Panc1 (cell line): ENCODE measurements around the gene AKAP6. TPM values are rescaled to one million over a fixed set of nuclear protein-coding genes. Genes with fewer than 3 reads are reported as not detected.

Source experiments
- ATAC-seq: fragments of 200-7000 bp; cut with Tn5 transposase; 2 replicates; pipeline ENCODE4 v1.9.1; 2020; ENCODE audit warnings: mild to moderate bottlenecking, moderate library complexity
- BruUV-seq: library from RNA; stranded (reverse); fragments of 400-500 nt; replicated peaks from 2 replicates; lab custom pipeline; 2021; lab: Mats Ljungman, UMichigan
- CTCF ChIA-PET: fragments of 300-600 bp; sonication (Branson Sonifier 250); formaldehyde crosslinking; loops from one replicate; lab custom pipeline; 2022; ENCODE audit warnings: antibody characterized with exemption; lab: Charles Lee
- POLR2A ChIA-PET: fragments of 300-600 bp; sonication (Branson Sonifier 250); formaldehyde crosslinking; loops from one replicate; lab custom pipeline; 2022; ENCODE audit warnings: antibody characterized with exemption; lab: Charles Lee
- DNase-seq: peaks from one replicate; pipeline ENCODE4 v3.0.0-alpha.2; 2010; ENCODE audit warnings: low read depth, low spot score
- H3K27ac ChIP-seq: 2 replicates; pipeline ENCODE4 v1.5.1; 2011; ENCODE audit warnings: mild to moderate bottlenecking, low read length, inconsistent platforms
- H3K27me3 ChIP-seq: fragments of 200-500 bp; sonication (Bioruptor generic); 2 replicates; pipeline ENCODE4 v1.6.0; 2014; ENCODE audit warnings: low read length, inconsistent platforms; ENCODE audit not compliant: control insufficient read depth, insufficient read depth
- H3K36me3 ChIP-seq: fragments of 200-500 bp; sonication (Bioruptor generic); 2 replicates; pipeline ENCODE4 v1.5.1; 2014; ENCODE audit warnings: inconsistent platforms, mild to moderate bottlenecking, low read length, moderate library complexity; ENCODE audit not compliant: control insufficient read depth, insufficient read depth
- H3K4me1 ChIP-seq: 2 replicates; pipeline ENCODE4 v1.5.1; 2011; ENCODE audit warnings: inconsistent platforms, mild to moderate bottlenecking, low read length, moderate library complexity; ENCODE audit not compliant: control insufficient read depth, insufficient read depth
- H3K4me3 ChIP-seq, 2 experiments: 2 replicates each; pipeline ENCODE4 v1.5.1; 2011 to 2012; ENCODE audit warnings: low read depth in 2 of 2, low read length in 2 of 2, mild to moderate bottlenecking in 2 of 2, inconsistent platforms in 1 of 2, moderate library complexity in 1 of 2
- H3K9me3 ChIP-seq: fragments of 200-500 bp; sonication (Bioruptor generic); 2 replicates; pipeline ENCODE4 v1.5.1; 2014; ENCODE audit warnings: low read depth, mild to moderate bottlenecking, inconsistent platforms, low read length, moderate library complexity; ENCODE audit not compliant: control insufficient read depth, insufficient read depth
- CTCF ChIP-seq: fragments of 450-650 bp; IDR thresholded peaks from 2 replicates; pipeline ENCODE4 v1.5.1; 2017; ENCODE audit warnings: mild to moderate bottlenecking
- POLR2AphosphoS5 ChIP-seq: IDR thresholded peaks from 2 replicates; pipeline ENCODE4 v1.6.1; 2012; ENCODE audit warnings: mild to moderate bottlenecking, low read depth, low read length, moderate library complexity
- REST ChIP-seq, 2 experiments: IDR thresholded peaks; 2 replicates each; pipeline ENCODE4 v1.6.1; 2011 to 2012; ENCODE audit warnings: low read depth in 2 of 2, control low read depth in 1 of 2, low read length in 1 of 2, mild to moderate bottlenecking in 1 of 2, moderate library complexity in 1 of 2; ENCODE audit not compliant: insufficient read depth in 1 of 2
- SIN3A ChIP-seq: IDR thresholded peaks from 2 replicates; pipeline ENCODE4 v1.6.1; 2012; ENCODE audit warnings: low read depth, mild to moderate bottlenecking, low read length, moderate library complexity, borderline replicate concordance; ENCODE audit not compliant: insufficient read depth
- TCF7L2 ChIP-seq: IDR thresholded peaks from 2 replicates; pipeline ENCODE4 v1.6.1; 2011; ENCODE audit warnings: mild to moderate bottlenecking, low read depth, low read length, inconsistent platforms
- in situ Hi-C: cut with HindIII; loops from 2 replicates; pipeline ENCODE4 v1.10.0; 2016; ENCODE audit warnings: low sequenced_read_pairs, low pct_unique_long_range_greater_than_20kb
- intact Hi-C: fragments of 100-400 bp; cut with micrococcal nuclease; formaldehyde crosslinking; loops from one replicate; pipeline ENCODE4 v1.10.0; 2022; ENCODE audit not compliant: unreplicated experiment
- total RNA-seq: library from RNA; stranded (reverse); gene quantifications from one replicate; pipeline ENCODE4 v1.2.1, GENCODE V29; 2021; ENCODE audit not compliant: unreplicated experiment

The AKAP6 gene
- total RNA-seq, 1 experiment from 2014 or later = 0.82 TPM

DNA sequence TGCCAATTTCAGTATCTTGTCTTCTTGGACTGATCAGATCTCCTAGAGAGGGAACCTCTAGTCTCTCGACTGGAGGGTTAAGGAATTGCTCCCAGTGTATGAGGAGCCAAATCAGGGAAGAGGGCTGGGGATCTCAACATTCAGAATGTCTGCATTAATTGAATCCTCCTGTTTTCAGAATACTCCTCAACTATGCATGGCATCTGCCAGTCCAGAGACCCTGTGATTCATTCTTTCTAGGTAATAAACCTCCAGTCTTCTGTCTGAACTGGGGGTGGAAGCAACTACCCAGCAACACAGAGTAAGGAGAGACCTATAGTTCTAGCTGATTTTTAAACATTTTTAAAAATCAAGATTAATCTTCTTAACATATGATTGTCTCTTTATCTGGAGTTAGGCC lies 92.7 kb downstream of the AKAP6 start:
- no peak overlapping the region for H3K4me3 ChIP-seq
- no peaks in the 10 kb centered on the region for H3K27me3 ChIP-seq
- no peak overlapping the region for H3K27ac ChIP-seq
- ATAC-seq (no peak), DNase-seq (no peak)
- no peaks in the 10 kb centered on the region for H3K4me1 ChIP-seq
- H3K36me3 ChIP-seq = no peaks in the 10 kb centered on the region
- BruUV-seq = no TSS peak
- POLR2A ChIA-PET = no interaction called here
- TF ChIP-seq TCF7L2 = no peak
- no peak for TF ChIP-seq SIN3A
- TF ChIP-seq REST (IDR thresholded peaks at IDR 0.05; ENCODE audit: insufficient read depth in 1 of 2, low read depth in 2 of 2, low read length in 1 of 2) = no peak
- TF ChIP-seq CTCF = no peak
- no peak for TF ChIP-seq POLR2AphosphoS5
- H3K9me3 ChIP-seq = no peaks in the 10 kb centered on the region
- intact Hi-C loops = no loop called here
- CTCF ChIA-PET = no interaction called here
- in situ Hi-C loops = no loop called here

DNA sequence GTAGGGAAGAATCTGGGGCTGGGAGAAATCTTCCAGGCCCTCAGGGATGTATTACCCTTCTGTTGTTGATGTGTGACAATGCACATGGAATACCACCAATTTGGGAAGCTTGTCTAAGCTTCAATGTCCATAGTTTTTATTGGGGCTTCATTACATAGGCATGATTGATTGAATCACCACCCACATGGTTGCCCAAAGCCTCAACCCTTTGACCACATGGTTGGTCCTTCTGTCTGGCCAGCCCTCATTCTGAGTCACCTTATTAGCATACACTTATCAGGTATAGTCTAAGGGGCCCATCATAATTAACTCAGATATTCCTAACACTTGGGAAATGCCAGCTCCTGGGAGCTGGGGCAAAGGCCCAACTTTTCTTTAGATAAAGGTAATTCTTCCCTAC lies 93.3 kb downstream of the AKAP6 start:
- in situ Hi-C loops = no loop called here
- ChIA-PET POLR2A (no interaction called here), CTCF (no interaction called here)
- ATAC-seq (no peak), DNase-seq (no peak)
- intact Hi-C loops = no loop called here
- TF ChIP-seq REST (IDR thresholded peaks at IDR 0.05; ENCODE audit: insufficient read depth in 1 of 2, low read depth in 2 of 2, low read length in 1 of 2) (no peak), CTCF (no peak), POLR2AphosphoS5 (no peak), TCF7L2 (no peak), SIN3A (no peak)
- H3K4me1 ChIP-seq = no peaks in the 10 kb centered on the region
- no peak overlapping the region for H3K4me3 ChIP-seq
- H3K27ac ChIP-seq = no peak overlapping the region
- H3K36me3 ChIP-seq = no peaks in the 10 kb centered on the region
- BruUV-seq = no TSS peak
- no peaks in the 10 kb centered on the region for H3K27me3 ChIP-seq
- H3K9me3 ChIP-seq = no peaks in the 10 kb centered on the region
